Glomerular visceral epithelial cell (primary cell): ENCODE data around the gene ITPR2.
"Not testable (repeated sequence)": the region's sequence is repeated elsewhere in the genome, so short reads cannot be mapped to it uniquely, and the experiment has no call there.

Source experiments
- DNase-seq: peaks from one replicate; pipeline ENCODE4 v3.0.0-alpha.2; 2016; ENCODE audit errors: extremely low spot score

The ITPR2 gene

DNA sequence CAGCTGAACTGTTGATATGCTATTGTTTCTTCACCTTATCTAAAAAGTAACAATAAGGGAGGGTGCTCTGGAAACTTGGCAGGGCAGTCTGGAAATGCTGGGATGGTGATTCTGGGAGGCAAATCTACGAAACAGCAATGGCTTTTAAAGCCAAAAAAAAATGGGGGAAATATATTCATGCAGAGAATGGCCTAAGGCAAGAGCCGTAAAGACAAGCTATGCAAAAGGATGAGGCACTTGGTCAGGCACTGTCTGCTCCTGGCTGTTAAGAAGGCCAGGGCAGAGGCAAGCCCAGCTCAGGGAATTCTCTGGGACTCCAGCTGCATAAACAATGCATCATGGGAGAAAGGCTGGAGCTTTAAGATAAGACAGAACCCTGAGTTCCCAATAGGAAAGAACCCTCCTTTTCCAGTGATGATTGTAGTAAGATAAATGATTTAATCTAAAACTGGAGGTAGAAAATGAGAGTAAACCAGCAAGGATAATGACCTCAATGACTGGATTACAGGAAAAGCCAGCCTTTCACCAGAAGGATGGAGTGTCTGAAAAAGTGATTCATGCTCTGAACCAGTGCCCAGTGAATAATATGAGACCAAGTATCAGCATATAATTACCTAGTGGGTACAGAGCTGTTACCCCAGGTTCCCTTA lies 46.0 kb downstream of the ITPR2 start:
- DNase-seq: peak; percentile 51

DNA sequence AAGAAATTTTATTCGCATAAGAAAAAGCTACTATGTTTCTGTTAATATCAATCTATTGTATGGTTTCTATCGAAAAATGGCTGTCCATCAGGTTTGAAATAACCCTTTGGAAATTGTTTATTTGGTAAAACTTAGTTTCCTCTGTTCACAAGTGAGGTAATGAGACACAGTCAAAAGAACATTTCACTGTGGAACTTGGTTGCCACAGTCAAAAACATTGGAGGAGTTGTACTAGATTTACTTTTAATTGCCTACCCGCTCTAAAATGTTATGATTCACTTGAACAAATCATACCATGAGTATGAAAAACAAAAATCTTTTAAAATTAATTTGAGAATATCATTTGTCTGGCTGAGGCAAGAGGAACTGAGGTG lies 46.5 kb downstream of the ITPR2 start:
- DNase-seq: no peak

DNA sequence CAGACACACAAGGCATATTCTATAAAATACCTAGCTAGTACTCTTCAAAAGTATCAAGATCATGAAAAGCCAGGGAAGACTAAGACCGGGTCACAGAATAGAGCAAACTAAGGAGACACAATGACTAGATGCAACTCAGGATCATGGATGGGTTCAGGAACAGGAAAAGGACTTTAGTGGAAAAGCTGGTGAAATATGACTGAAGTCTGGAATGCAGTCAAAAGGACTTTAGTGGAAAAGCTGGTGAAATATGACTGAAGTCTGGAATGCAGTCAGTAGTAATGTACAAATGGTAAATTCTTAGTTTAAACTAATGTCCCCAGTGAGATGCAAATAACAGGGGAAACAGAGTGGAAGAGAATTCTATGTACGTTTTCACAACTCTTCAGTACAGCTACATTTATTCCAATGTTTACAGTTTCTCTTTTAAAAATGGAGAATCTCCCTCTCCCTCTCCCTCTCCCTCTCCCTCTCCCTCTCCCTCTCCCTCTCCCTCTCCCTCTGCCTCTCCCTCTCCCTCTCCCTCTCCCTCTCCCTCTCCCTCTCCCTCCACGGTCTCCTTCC lies 49.1 kb downstream of the ITPR2 start:
- DNase-seq: not testable (repeated sequence)

DNA sequence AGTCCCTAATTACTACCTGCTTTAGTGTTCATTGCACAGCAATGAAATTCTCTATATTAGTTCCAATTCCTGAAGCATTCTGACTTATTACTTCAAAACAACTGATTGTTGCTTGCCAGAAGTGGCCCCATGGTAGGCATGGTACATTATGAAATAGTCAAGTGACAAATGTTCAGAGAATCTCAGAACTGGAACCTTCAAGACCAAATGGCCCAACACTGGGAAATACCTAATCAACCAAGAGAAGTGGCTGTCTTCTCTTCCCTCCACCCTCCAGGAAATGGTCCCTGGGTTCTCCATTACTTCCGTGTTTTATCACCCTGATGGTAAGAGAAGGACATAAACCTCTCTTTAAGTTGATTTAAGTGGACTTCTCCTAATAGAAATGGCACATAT lies 49.9 kb downstream of the ITPR2 start:
- no peak for DNase-seq

DNA sequence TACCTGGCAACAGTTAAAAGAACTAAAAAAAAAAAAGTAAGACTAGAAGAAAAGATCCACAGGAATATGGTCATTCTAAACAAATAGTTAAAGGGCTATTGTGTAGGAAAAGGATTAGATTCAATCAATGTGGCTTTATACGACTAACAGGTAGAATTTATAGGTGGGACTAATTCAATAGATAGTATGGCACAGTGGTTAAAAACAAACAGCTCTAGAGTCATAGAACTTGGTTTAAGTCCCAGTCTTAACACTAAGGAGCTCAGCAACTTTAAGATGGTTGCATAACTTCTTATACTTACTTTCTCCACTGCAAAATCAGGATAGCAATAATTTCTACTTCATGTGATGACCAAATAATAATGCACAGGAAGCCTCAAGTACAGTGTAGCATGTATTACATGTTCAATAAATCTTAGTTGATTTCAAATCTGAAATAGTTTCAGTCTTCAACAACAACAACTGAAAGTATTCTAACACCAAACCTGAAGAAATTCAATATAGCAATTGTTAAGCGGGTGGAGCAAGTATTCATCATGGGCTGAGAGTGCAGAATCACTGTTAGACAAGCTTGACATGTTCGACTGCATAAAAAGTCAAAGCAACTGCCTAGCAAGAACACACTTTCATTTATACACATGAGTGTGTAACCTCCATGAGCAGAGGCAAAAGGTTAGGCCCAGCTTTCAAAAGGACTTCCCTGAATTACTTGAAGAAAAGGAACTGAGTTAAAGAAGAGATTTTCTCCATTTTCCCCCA lies 50.4 kb downstream of the ITPR2 start:
- DNase-seq: no peak

DNA sequence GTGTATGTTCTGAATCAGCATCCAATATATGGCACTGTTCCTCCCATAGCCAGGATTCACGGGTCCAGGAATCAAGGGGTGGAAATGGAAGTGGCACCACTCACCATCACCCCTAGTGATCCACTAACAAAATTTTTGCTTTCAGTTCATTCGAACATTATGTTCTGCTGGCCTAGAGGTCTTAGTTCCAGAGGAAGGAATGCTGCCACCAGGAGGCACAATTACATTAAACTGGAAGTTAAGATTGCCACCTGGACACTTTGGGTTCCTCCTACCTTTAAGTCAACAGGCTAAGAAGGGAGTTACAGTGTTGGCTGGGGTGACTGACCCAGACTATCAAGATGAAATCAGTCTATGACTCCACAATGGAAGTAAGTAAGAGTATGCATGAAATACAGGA lies 52.3 kb downstream of the ITPR2 start:
- not testable (repeated sequence) for DNase-seq

DNA sequence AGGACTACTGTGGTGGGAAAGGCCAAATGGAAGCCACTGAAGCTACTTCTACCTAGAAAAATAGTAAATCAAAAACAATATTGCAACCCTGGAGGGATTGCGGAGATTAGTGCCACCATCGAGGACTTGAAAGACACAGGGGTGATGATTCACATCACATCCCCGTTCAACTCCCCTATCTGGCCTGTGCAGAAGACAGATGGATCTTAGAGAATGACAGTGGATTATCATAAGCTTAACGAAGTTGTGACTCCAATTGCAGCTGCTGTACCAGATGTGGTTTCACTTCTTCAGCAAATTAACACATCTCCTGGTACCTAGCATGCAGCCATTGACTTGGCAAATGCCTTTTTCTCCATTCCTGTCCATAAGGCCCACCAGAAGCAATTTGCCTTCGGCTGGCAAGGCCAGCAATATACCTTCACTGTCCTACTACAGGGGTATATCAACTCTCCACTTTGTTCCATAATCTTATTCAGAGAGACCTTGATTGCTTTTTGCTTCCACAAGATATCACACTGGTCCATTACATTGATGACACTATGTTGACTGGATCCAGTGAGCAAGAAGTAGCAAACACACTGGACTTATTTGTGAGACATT lies 54.7 kb downstream of the ITPR2 start:
- not testable (repeated sequence) for DNase-seq

DNA sequence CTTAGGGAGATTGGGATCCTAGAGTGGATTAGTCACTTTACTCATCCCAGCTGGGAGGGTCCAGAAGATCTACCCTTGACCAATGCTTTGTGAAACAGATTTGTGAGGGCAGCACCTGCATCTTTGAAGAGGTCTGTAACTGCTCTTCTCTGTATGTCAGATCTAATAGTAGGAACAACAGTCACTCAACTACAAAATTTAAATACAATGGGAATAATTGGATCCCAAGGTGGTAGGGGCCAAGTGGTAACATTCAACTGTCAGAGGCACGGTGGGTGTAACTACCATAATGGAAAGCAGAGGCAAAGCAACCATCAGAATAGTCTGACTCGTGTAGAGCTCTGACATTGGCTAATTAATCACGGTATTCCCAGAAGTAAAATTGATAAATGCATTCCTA lies 55.8 kb downstream of the ITPR2 start:
- DNase-seq: no peak

DNA sequence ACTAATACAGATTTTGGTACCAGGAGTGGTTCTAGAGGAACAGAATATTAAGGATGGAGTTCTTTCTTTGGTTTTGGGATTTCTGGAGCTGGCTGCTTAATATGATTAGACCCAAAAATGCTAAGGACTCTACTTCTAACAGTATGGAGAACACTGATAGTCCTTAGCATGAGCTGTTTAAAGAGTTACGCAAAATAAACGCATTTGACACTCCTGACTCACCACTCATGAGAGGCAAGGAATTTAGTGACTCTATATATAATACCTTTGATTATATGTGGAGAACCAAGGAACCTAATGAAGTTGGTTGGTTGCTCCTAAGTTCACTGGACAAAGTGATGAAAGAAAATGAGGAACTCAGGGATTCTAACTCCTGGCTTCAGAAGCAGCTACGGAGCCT lies 57.0 kb downstream of the ITPR2 start:
- DNase-seq: not testable (repeated sequence)

DNA sequence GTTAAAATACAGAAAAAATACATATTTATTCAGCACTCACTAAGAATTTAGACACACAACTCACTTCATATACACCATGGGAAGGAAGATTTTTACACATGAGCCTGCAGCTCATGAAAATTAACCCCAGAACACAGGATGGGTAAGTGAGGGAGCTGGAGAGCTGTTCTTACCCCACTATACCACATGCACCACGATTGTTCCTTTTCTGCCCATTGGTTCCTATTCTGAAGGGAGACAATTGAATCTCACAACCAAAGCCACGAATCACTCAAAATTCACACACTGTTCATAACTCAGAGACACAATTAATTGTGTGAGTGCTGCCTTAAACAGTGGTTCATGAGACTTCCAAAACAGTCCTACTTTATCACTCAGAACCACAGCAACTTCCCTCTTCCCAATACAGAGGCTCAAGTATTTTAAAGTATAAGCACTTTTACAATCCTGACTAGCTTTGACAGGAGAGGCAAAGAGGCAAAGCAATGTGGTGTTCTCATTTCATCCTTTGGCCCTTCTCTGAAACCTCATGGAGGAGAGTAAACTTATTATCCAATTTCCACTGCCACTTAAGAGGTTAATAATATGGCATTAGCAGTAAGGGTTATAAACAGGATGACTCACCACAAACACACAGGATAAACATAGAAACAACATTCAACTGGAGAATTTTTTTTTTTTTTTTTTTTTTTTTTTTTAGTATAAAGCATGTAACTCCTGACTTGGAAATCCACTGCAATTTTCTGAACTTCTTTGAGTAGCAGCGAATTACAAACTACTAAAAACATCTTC lies 59.5 kb downstream of the ITPR2 start:
- DNase-seq: no peak

DNA sequence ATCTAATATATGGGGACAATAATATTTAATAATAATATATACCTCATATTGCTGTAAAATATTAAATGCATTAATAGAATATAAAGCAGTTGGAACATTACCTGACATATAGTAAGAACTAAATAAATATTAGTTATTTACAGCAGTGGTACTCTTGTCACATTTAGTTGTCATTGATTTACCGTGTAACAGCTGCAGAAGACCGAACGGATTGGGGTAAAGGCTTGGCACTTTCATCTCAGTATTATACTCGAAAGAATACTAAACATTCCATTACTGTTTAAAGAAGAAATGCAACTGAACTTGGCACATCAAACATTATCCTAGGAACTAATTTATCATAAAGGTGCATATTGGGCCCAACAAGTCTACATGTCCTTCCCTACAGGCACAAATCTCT lies 61.1 kb downstream of the ITPR2 start:
- no peak for DNase-seq

DNA sequence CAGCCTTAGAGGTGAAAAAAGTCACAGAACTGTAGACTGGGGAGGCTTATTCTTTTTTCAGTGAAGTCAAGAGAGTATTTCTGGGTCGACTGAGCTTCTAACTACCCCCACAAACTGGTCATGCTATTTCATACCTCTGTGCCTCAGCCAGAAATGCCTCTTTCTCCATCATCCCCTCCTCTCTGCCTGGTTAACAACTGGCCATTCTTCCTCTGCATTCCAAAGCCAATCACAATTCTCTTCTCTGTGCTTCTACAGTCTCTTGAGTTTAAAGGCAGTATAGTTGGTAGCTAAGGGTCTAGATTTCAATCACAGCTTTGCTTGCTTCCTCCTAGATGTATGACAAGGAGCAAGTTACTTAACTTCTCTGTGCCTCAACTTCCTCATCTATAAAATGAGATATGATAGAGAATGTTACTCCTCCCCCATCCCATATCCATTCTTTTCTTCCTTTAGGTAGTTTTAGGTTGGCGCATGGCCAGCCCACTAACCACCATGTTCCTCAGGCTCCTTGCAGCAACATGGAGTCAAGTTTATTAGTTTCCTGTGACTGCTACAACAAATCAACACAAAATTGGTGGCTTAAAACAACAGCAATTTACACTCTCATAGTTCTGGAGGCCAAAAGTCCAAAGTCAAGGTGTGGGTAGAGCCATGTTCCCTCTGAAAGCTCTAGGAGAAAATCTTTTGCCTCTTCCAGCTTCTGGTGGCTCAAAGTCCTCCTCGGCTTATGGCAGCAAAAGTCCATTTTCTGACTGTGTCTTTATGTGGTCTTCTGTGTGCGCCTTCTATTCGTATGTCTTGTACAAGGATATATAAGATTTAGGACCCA lies 62.5 kb downstream of the ITPR2 start:
- no peak for DNase-seq

DNA sequence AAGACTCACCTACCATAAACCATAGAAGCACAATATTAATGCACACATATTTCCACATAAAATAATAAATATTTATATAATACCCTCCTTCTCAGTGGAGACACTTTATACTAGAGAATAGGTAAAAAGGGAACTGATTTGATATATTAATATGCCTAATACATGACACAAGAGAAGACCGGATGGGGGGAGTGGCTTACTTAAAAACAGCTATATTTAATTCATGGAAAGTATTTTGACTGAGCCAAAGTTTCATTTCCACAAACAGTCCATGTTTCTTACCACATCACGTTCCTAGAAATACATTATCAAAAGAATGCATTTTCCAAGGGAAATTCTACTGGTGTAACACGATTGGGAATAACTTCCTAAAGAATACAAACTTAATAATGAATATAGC lies 63.4 kb downstream of the ITPR2 start:
- DNase-seq: no peak

DNA sequence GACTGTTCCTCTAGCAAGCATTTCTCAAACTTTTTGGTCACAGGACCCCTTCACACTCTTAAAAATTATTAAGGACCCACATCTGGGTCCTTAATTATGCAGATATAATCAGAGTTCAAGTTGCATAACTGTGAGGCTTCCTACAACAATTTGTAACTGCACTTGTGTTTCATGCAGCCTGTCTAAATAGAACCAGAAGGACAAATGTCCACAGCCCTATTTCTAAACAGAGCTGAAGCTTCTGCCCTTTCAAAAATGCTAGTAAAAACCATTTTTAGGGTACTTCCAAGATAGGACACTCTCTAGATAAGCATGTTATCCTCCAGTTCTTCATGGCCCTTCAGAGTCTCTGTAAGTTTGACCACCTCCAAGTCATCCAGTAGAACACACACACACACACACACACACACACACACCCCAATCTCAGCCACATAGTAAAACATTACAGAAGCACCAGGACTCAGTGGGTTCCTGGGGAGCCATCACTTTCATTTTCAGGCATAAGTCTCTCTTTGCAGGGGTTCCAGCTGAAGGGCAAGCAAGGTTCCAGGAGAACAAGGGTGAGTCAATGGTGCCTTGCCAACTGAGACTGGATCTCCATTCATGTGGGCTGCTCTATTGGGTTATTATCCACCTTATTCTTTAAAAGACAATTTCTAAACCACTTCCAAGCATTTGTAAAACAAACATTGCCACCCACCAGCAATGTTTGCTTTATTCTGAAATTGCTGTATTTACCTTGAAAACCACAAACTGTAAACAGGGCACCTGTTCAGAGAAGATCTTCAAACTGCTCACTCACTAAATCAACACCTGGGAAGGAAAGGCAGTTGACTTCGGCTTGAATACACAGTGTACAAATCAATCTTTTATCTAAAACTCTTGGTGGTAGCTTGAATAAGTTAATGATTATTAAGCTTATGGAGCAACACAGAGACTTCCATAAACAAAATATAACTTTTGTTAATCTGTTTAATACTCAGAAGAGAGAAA lies 64.1 kb downstream of the ITPR2 start:
- DNase-seq: no peak

DNA sequence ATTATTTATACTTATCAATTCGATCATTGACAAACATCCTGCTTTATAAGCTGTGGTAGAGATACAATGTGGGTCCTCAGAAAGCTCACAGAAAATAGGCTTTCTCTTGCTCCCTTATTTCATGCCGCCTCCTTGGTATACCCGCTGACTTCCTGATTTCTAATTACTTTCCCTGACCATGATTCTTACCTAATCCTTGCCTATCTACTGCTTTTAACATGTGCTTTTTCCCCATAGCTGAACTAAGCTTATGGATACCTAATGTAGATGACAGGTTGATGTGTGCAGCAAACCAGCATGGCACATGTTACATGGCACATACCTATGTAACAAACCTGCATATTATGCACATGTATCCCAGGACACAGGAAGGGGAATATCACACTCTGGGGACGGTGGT lies 65.1 kb downstream of the ITPR2 start:
- DNase-seq: no peak

DNA sequence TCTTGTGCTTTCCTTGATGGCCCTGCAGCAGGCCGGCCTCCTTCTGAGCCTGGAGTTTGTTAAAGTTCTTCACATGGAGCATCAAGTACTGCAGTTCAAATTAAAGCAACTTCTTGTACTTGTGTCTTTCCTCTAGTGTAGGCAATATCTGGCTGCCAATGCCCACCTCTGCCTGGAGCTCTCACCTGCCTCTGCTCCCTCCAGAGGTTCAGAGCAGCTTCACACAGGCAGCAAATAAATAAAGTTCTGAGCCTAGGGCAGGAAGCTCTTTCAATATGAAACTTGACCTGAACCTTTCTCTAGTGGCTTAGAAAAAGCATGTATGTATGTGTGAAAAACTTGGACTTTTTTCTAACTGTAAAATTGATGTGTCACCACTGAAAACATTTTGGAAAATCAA lies 65.9 kb downstream of the ITPR2 start:
- no peak for DNase-seq

DNA sequence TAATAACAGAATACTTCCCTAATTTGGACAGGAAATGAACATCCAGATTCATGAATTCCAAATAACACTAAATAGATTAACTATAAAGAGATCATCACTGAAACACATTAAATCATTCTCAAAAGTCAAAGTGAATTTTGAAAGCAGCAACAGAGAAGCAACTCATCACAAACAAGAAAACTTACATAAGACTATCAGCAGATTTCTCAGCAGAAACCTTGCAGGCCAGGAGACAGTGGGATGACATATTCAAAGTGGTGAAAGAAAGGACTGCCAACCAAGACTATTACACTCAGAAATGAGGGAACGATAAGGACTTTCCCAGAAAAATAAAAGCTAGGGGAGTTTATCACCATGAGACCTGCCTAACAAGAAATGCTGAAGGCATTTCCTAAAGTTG lies 70.8 kb downstream of the ITPR2 start:
- DNase-seq: no peak

DNA sequence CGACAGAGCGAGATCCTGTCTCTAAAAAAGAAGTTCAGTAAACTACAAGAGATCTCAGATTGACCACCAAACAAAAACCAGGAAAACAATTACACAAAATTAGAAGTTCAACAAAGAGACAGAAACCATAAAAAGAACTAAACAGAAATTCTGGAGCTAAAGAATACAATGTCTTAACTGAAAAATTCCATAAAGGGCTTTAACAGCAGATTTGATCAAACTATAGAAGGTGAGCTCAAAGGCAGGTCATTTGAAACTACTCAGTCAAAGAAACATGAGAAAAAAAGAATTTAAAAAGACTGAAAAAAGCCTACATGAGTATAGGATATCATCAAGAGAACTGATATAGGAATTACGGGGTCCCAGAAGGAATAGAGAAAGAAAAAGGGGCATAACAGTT lies 71.2 kb downstream of the ITPR2 start:
- no peak for DNase-seq

DNA sequence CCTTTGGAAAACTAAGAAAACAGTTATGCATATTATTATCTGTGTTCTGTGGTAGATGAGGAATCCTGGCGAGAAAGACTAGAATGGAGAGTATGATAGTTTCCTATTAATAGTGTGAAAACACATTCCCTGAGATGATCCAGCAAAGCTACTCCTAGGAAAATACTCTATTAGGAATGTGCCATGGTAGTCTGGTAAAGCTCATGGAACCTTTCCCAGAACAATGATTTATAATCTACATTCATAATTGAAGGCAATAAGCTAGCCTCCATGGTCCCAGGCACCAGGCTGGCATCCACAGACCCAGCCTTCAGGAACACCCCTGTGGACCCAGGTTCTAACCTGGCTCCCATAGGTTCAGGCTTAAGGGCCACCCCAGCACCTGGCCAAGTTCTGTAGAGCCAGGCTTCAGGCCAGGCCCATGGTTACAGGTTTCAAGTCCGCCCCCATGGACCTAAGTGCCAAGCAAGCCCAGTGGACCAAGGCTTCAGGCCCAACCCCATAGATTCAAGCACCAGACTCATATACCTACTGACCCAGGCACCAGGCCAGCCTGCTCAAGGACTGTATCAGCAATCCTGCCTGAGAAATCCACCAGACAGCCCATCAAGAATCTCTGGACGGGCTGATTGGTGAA lies 72.2 kb downstream of the ITPR2 start:
- DNase-seq: no peak

DNA sequence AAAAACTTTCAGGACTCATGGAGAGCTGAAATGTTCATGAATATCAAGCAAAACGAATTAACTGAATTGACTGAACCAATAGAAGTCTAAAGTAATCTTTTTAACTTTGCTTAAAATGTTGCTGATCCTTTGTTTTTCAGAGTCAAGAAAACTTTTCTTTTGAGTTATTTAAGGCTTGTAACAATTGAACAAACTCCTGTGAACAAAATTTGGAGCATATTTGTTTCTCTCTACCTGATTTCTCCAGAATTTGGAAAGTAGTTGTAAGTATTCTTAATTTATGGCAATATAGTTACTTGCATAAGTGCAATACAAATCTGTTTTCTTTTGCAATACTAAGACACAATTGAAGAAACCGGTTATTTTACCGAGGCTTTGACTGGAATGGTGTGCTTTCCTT lies 77.6 kb downstream of the ITPR2 start:
- DNase-seq: not testable (repeated sequence)
